Myocyte (in vitro differentiated cells): Measurements from ENCODE around the gene OPN4. TPM values are rescaled to one million over a fixed set of nuclear protein-coding genes. Genes with fewer than 3 reads are reported as not detected.

Experiments used
- DNase-seq: peaks from one replicate; pipeline ENCODE4 v3.0.0-alpha.2; 2012; ENCODE audit warnings: low read depth
- total RNA-seq: library from RNA; depleted of rRNA; stranded (reverse); fragments of >200 nt; gene quantifications from 2 replicates; pipeline ENCODE4 v1.2.3, GENCODE V29; 2014

Gene OPN4
- total RNA-seq, 1 donor from 2014 or later, result not detected

GRCh38 chr10:86715836-86716235, 61.5 kb downstream of the OPN4 start:
- peak; percentile 63 for DNase-seq

Other genes starting within 250 kb of the OPN4 start
- 34.9 and 36.1 TPM in 2 replicates for gene WAPL, start 132.8 kb upstream of the OPN4 start, total RNA-seq
- gene LDB3, start 14.0 kb downstream of the OPN4 start, total RNA-seq, result 107 and 137 TPM in 2 replicates
- gene BMPR1A, start 102.1 kb downstream of the OPN4 start, total RNA-seq, result 45.8 and 46.2 TPM in 2 replicates